ENCODE results near the gene FAM177A1.
A peak's percentile ranks its signal among the peaks of the same experiment; 100 is the strongest.
"Not testable (repeated sequence)": the region's sequence is repeated elsewhere in the genome, so short reads cannot be mapped to it uniquely, and the experiment has no call there.

FAM177A1 gene

DNA sequence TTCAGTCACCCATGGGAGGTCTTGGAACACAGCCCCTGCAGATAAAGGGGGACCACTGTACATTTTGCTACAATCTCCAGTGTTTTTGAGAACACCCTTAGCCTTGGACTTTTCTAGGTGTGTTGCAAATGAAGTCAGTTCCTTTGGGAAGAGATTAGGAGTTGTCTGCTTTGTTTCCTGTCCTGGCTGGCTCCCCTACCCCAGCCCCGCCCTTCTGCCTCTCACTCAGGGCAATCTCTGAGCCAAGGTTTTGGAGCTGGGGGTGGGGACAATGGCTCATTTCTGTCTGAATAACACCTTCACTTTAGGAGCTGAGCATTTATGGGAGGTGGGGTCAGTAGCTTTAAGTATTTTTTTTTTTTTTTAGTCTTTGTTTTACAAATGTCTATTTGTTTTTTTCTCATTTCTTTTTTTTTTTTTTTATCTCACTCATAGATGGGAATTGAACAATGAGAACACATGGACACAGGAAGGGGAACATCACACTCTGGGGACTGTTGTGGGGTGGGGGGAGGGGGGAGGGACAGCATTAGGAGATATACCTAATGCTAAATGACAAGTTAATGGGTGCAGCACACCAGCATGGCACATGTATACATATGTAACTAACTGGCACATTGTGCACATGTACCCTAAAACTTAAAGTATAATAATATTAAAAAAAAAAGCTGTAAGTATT is 15.2 kb downstream of the FAM177A1 start:
- not testable (repeated sequence) for DNase-seq (ENCODE audit: low spot score)

DNA sequence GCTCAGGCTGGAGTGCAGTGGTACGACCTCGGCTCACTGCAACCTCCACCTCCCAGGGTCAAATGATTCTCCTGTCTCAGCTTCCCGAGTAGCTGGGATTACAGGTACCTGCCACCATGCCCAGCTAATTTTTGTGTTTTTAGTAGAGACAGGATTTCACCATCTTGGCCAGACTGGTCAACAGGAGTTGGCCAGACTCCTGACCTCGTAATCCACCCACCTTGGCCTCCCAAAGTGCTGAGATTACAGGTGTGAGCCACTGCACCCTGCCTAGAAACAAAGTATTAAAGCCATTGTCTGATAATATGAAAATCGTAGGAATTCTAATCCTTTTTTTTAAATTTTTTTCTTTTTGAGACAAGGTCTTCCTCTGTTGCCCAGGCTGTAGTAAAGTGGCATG is 19.7 kb downstream of the FAM177A1 start:
- DNase-seq (ENCODE audit: low spot score), result not testable (repeated sequence)

DNA sequence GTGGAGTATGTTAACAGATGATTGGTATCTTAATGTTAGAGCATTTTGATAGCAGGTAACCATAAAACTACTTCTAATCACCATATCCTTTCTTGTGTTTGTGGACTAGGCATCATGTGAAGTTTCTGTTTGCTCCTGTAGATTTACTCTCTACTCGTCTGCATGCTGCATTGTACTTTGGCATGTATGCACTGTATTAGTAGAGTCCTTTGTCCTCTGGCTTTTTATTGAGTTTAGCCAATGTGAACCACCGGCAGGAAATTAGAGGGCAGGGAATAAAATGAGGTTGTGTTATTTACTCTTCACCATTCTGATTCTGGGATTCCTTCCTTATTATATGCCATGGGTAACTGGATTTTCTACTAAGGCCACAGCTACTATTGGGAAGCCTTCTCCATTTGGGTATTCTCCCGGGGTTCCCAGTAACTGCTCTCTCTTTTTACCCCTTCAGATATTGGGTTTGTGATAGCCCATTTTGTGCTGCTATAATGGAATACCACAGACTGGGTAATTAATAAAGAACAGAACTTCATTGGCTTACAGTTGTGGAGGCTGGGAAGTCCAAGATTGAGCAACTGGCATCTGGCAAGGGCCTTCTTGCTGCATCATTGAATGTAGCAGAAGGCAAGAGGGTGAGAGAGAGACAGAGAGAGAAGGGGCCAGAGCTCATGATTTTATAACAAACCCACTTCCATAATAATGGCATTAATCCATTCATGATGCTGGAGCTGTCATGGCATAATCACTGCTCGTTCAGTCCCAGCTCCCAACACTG is 22.4 kb downstream of the FAM177A1 start:
- no peak for DNase-seq (ENCODE audit: low spot score)

- no peak for DNase-seq (ENCODE audit: low spot score)
Measured at GRCh38 chr14:35072226-35072625, 26.2 kb downstream of the FAM177A1 start.

- no peak for DNase-seq (ENCODE audit: low spot score)
Measured at GRCh38 chr14:35073486-35073885, 27.4 kb downstream of the FAM177A1 start.

DNA sequence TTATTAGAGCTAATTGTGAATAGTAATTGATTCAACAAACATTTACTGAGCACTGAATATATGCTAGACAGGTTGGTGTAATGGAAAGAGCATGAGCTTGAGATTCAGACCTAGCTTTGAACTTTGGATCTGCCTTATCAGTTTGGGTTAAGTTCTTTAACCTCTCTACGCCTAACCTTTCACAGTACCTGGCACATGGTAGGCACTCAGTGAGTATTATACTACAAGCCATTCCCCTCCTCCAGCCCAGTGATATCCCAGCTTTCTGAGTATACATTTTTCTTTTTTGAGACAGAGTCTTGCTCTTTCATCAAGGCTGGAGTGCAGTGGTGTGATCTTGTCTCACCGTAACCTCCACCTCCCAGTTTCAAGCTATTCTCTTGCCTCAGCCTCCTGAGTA is 32.0 kb downstream of the FAM177A1 start:
- DNase-seq (ENCODE audit: low spot score), result no peak

GRCh38 chr14:35079742-35080141 is 33.7 kb downstream of the FAM177A1 start:
- DNase-seq (ENCODE audit: low spot score), result no peak

DNA sequence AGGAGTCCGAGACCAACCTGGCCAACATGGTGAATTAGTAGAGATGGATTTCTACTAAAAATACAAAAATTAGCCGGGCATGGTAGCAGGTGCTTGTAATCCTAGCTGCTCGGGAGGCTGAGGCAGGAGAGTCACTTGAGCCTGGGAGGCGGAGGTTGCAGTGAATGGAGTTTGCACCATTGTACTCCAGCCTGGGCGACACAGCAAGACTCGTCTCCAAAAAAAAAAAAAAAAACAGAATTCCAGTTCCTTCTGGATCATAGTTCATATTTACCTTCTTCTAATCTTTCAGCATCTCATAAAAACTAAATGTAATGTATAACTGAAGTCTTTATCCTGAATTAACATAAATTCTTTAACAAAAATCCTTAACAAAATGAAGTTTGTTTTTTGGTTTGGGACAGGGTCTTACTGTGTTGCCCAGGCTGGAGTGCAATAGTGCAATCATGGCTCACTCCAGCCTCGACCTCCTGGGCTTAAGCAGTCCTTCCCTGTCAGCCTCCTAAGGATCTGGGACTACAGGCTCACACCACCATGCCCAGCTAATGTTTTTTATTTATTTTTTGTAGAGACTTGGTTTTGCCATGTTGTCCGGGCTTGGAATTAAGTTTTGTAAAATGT is 37.6 kb downstream of the FAM177A1 start:
- no peak for DNase-seq (ENCODE audit: low spot score)

DNA sequence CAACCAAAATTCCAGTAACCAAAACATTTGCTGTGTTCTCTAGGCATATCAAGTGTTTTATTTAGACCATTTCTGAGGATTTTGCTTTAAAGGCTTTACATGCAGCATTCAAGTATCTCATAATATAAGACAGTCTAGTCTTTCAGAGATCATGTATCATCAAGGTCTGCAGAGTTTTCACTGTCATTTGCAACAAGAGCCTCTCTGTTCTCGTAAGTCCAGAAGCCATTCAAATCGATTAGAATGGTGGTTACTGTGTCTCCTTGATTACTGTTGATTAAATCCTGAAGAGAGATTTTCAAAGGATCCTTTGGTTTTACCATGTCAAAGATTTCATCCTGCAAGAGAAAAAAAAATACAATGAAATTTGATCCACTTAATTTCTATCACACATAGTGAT is 39.4 kb downstream of the FAM177A1 start:
- DNase-seq (ENCODE audit: low spot score), result no peak

- no peak for DNase-seq (ENCODE audit: low spot score)
Measured at GRCh38 chr14:35088514-35088913, 42.4 kb downstream of the FAM177A1 start.

GRCh38 chr14:35094645-35095044 is 48.6 kb downstream of the FAM177A1 start:
- not testable (repeated sequence) for DNase-seq (ENCODE audit: low spot score)

DNA sequence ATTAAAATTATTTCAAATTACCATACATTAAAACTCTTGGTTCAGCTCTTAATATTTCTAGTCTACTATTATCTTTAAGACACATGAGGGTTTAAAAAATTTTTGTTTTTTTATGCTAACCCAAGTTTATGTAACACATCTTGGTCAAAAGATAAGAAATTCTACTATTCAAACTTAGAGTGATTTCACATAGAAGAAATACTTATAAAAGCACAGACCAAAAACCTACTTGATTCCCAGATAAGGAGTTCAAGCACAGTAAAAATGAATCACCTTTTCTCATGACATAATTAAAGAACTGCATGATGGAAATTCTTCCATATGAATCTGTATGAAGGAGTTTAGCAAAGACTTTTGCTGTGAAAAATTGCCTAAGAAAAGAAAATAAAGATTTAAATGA is 61.8 kb downstream of the FAM177A1 start:
- no peak for DNase-seq (ENCODE audit: low spot score)

GRCh38 chr14:35112641-35113040 is 66.6 kb downstream of the FAM177A1 start:
- no peak for DNase-seq (ENCODE audit: low spot score)

GRCh38 chr14:35113308-35113950 is 67.4 kb downstream of the FAM177A1 start:
- DNase-seq (ENCODE audit: low spot score), result no peak

GRCh38 chr14:35114036-35114435 is 68.0 kb downstream of the FAM177A1 start:
- no peak for DNase-seq (ENCODE audit: low spot score)

- DNase-seq (ENCODE audit: low spot score), result no peak
Measured at GRCh38 chr14:35116242-35116641, 70.2 kb downstream of the FAM177A1 start.

DNA sequence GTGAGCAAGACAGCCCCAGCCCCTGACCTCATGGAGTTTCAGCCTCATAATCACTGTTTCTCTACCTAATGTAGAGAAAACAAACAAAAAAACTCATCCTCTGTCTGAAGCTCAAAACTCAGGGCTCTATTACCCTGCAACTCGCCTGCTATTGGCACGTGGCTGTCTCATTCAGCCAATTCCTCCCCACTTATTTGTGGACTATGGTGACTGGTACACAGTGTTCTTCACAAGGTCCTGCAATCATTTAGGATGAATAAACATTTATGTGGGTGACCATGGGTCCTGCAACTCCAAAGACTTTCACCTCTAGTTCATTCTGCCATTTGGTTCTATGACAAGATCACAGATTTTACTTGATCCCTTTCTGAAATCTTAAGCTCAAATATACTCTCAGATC is 71.0 kb downstream of the FAM177A1 start:
- DNase-seq (ENCODE audit: low spot score), result no peak

DNA sequence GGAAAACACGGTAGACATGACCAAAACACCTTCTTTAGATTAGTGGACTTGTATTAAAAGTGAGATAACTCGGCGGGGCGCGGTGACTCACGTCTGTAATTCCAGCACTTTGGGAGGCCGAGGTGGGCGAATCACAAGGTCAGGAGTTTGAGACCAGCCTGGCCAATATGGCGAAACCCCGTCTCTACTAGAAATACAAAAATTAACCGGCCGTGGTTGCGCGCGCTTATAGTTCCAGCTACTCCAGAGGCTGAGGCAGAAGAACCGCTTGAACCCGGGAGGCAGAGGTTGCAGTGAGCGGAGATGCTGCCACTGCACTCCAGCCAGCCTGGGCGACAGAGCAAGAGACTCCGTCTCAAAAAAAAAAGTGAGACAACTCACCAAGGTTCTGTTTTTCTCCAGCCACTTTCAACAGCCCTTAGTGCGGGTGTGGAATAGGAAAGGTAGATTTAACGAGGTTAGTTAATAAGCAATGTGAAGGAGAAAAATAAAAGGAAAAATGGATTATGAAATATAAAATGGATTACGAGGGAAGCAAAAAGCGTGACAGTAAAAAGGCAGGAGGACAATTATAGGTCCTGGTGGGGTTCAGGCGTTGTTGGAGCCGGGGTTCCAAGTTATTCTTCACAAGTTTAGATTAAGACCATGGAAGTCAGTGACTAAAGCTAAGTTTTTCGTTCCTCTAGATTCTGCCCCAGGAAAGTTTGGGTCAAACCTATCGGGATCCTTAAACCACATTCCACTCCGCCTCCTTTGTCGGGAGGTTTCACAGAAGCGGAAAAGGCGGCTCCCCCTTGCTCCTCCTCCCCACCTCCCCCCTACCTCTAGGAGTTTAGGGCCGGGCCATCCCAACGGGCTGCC is 75.2 kb downstream of the FAM177A1 start:
- DNase-seq (ENCODE audit: low spot score), result peak; percentile 7

DNA sequence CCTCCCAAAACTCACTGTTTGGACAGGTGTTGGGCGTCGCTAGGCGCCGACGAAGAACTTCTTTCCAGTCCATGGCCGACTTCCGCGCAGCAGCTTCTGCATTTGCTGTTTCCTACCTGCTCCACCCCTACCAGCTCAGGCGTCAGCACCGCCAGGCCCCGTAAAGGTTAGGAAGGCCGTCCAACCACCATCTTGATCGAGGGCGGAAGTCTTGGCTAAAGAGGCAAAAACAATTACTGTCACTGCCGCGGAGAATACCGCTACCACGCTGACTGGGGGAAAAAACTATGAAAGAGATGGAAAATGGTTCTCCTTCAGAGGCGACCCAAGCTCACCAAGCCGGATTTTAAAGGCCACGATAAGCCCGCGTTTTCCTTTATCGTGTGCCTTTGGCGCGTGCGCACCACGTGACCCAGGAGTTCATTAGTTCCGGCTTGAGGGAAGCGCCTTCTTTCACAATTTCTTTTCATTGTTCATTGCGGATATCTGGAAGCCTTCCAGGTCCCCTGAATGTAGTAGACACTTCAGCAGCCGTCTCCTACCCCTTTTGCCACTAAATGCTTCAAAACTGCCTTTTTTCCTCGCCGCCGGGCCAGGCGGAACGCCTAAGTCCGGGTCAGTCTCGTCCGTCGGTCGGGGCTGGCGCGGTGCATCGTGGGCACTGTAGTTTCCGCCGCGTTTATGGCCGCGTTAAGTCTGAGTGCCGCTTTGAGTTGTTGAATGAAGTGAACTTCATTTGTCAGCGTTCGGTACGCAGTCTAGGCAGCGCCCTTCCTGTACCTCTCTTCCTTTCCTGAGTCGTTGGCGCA is 76.0 kb downstream of the FAM177A1 start, which contains the start of the genes PPP2R3C and PRORP:
Gene PPP2R3C, minus strand, starts transcription at position 104 of the 809 bp plus-strand sequence. Its CDS starts 31 bp downstream, at position 73.
Gene PRORP, plus strand, starts transcription at position 666 of the 809 bp plus-strand sequence. CDS start 694 bp downstream, outside the sequence.
- peak; percentile 94 for DNase-seq (ENCODE audit: low spot score)

GRCh38 chr14:35122696-35123387 is 76.8 kb downstream of the FAM177A1 start:
- DNase-seq (ENCODE audit: low spot score), result no peak
